ENCODE data around the gene DNM3.
A peak's percentile ranks its signal among the peaks of the same experiment; 100 is the strongest.
"Not testable (repeated sequence)": the region's sequence is repeated elsewhere in the genome, so short reads cannot be mapped to it uniquely, and the experiment has no call there.

DNM3 gene

GRCh38 chr1:172416496-172417035 is 575.3 kb downstream of the DNM3 start:
- H3K4me1 ChIP-seq = no peaks in the 10 kb centered on the region
- in situ Hi-C loops (cut with MboI; ENCODE audit: low sequenced_read_pairs) = no loop called here
- no peak for DNase-seq (ENCODE audit: low spot score in 2 of 2)
- no peaks in the 10 kb centered on the region for H3K36me3 ChIP-seq (replicated peaks)
- no peaks in the 10 kb centered on the region for H3K9me3 ChIP-seq
- H3K27me3 ChIP-seq (ENCODE audit: low read depth) = no peaks in the 10 kb centered on the region
- no peak overlapping the region for H3K4me3 ChIP-seq

- Histone ChIP-seq H3K9me3 (no peaks in the 10 kb centered on the region), H3K4me3 (no peak overlapping the region), H3K36me3 (replicated peaks) (no peaks in the 10 kb centered on the region), H3K4me1 (no peaks in the 10 kb centered on the region), H3K27me3 (ENCODE audit: low read depth) (no peaks in the 10 kb centered on the region)
- no peak for DNase-seq (ENCODE audit: low spot score in 2 of 2)
- in situ Hi-C loops (cut with MboI; ENCODE audit: low sequenced_read_pairs) = no loop called here
Observed at GRCh38 chr1:172417557-172417956, 576.3 kb downstream of the DNM3 start.

- H3K4me1 ChIP-seq = no peaks in the 10 kb centered on the region
- in situ Hi-C loops (cut with MboI; ENCODE audit: low sequenced_read_pairs) = no loop called here
- no peaks in the 10 kb centered on the region for H3K27me3 ChIP-seq (ENCODE audit: low read depth)
- H3K36me3 ChIP-seq (replicated peaks) = no peaks in the 10 kb centered on the region
- no peak for DNase-seq (ENCODE audit: low spot score in 2 of 2)
- no peaks in the 10 kb centered on the region for H3K9me3 ChIP-seq
- no peak within 1 kb of the TSS for H3K4me3 ChIP-seq
Observed at GRCh38 chr1:172420385-172420784, 579.1 kb downstream of the DNM3 start, which contains the start of gene C1orf105. TSS of gene C1orf105 (plus strand) at chr1:172420685. CDS start at chr1:172420886, 201 bp downstream.

- no peaks in the 10 kb centered on the region for H3K4me1 ChIP-seq
- in situ Hi-C loops (cut with MboI; ENCODE audit: low sequenced_read_pairs) = no loop called here
- DNase-seq (ENCODE audit: low spot score in 2 of 2) = no peak
- H3K9me3 ChIP-seq = no peaks in the 10 kb centered on the region
- H3K27me3 ChIP-seq (ENCODE audit: low read depth) = no peaks in the 10 kb centered on the region
- H3K4me3 ChIP-seq = no peak overlapping the region
- no peaks in the 10 kb centered on the region for H3K36me3 ChIP-seq (replicated peaks)
Observed at GRCh38 chr1:172421974-172422604, 580.8 kb downstream of the DNM3 start.

- H3K27me3 ChIP-seq (ENCODE audit: low read depth) = no peaks in the 10 kb centered on the region
- DNase-seq (ENCODE audit: low spot score in 2 of 2) = no peak
- no peaks in the 10 kb centered on the region for H3K9me3 ChIP-seq
- in situ Hi-C loops (cut with MboI; ENCODE audit: low sequenced_read_pairs) = no loop called here
- H3K36me3 ChIP-seq (replicated peaks) = no peaks in the 10 kb centered on the region
- H3K4me3 ChIP-seq = no peak overlapping the region
- H3K4me1 ChIP-seq = no peaks in the 10 kb centered on the region
Observed at GRCh38 chr1:172423336-172423735, 582.0 kb downstream of the DNM3 start.

- no peaks in the 10 kb centered on the region for H3K4me1 ChIP-seq
- in situ Hi-C loops (cut with MboI; ENCODE audit: low sequenced_read_pairs) = no loop called here
Observed at GRCh38 chr1:172425339-172425738, 584.0 kb downstream of the DNM3 start.

GRCh38 chr1:172427191-172427590 is 585.9 kb downstream of the DNM3 start:
- Histone ChIP-seq H3K4me1 (no peaks in the 10 kb centered on the region), H3K9me3 (no peaks in the 10 kb centered on the region), H3K27me3 (ENCODE audit: low read depth) (no peaks in the 10 kb centered on the region), H3K4me3 (no peak overlapping the region), H3K36me3 (replicated peaks) (no peaks in the 10 kb centered on the region)
- in situ Hi-C loops (cut with MboI; ENCODE audit: low sequenced_read_pairs) = no loop called here
- DNase-seq (ENCODE audit: low spot score in 2 of 2) = no peak

More at GRCh38 chr1:172425339-172425738, 584.0 kb downstream of the DNM3 start:
- Histone ChIP-seq H3K4me3 (no peak overlapping the region), H3K9me3 (no peaks in the 10 kb centered on the region), H3K36me3 (replicated peaks) (no peaks in the 10 kb centered on the region), H3K27me3 (ENCODE audit: low read depth) (no peaks in the 10 kb centered on the region)
- DNase-seq (ENCODE audit: low spot score in 2 of 2) = no peak

GRCh38 chr1:172429331-172430127 is 588.2 kb downstream of the DNM3 start:
- DNase-seq (ENCODE audit: low spot score in 2 of 2) = peak; percentile 52 to 62
- no peaks in the 10 kb centered on the region for H3K4me1 ChIP-seq
- no peak overlapping the region for H3K4me3 ChIP-seq
- in situ Hi-C loops (cut with MboI; ENCODE audit: low sequenced_read_pairs) = no loop called here
- H3K36me3 ChIP-seq (replicated peaks) = no peaks in the 10 kb centered on the region
- no peaks in the 10 kb centered on the region for H3K9me3 ChIP-seq
- no peaks in the 10 kb centered on the region for H3K27me3 ChIP-seq (ENCODE audit: low read depth)

GRCh38 chr1:172430128-172430454 is 588.8 kb downstream of the DNM3 start:
- DNase-seq (ENCODE audit: low spot score in 2 of 2) = no peak
- Histone ChIP-seq H3K4me1 (no peaks in the 10 kb centered on the region), H3K4me3 (no peak overlapping the region), H3K9me3 (no peaks in the 10 kb centered on the region), H3K27me3 (ENCODE audit: low read depth) (no peaks in the 10 kb centered on the region), H3K36me3 (replicated peaks) (no peaks in the 10 kb centered on the region)
- in situ Hi-C loops (cut with MboI; ENCODE audit: low sequenced_read_pairs) = no loop called here

- no peak for DNase-seq (ENCODE audit: low spot score in 2 of 2)
- in situ Hi-C loops (cut with MboI; ENCODE audit: low sequenced_read_pairs) = no loop called here
- H3K4me3 ChIP-seq = no peak overlapping the region
Observed at GRCh38 chr1:172431204-172431603, 589.9 kb downstream of the DNM3 start.

GRCh38 chr1:172431721-172432192 is 590.5 kb downstream of the DNM3 start:
- DNase-seq (ENCODE audit: low spot score in 2 of 2) = no peak
- Histone ChIP-seq H3K27me3 (ENCODE audit: low read depth) (no peaks in the 10 kb centered on the region), H3K4me1 (no peaks in the 10 kb centered on the region), H3K9me3 (0 out of 2 replicates have a peak, but pooled peaks cover 3% of the 10 kb centered on the region), H3K36me3 (replicated peaks) (no peaks in the 10 kb centered on the region), H3K4me3 (no peak overlapping the region)
- in situ Hi-C loops (cut with MboI; ENCODE audit: low sequenced_read_pairs) = no loop called here

More at GRCh38 chr1:172431204-172431603, 589.9 kb downstream of the DNM3 start:
- H3K27me3 ChIP-seq (ENCODE audit: low read depth) = no peaks in the 10 kb centered on the region
- H3K36me3 ChIP-seq (replicated peaks) = no peaks in the 10 kb centered on the region
- H3K4me1 ChIP-seq = no peaks in the 10 kb centered on the region
- H3K9me3 ChIP-seq = no peaks in the 10 kb centered on the region

- in situ Hi-C loops (cut with MboI; ENCODE audit: low sequenced_read_pairs); H3K4me1 ChIP-seq; DNase-seq (ENCODE audit: low spot score in 2 of 2); H3K27me3 ChIP-seq (ENCODE audit: low read depth); H3K4me3 ChIP-seq; H3K36me3 ChIP-seq (replicated peaks); H3K9me3 ChIP-seq: not testable (repeated sequence)
Observed at GRCh38 chr1:172437183-172437582, 595.9 kb downstream of the DNM3 start.

GRCh38 chr1:172442404-172442803 is 601.1 kb downstream of the DNM3 start:
- no peak for DNase-seq (ENCODE audit: low spot score in 2 of 2)
- H3K36me3 ChIP-seq (replicated peaks) = peaks cover 5% of the 10 kb centered on the region; the same call in 1 of the 2 replicates
- H3K4me3 ChIP-seq = no peak overlapping the region
- in situ Hi-C loops (cut with MboI; ENCODE audit: low sequenced_read_pairs) = no loop called here
- H3K27me3 ChIP-seq (ENCODE audit: low read depth) = no peaks in the 10 kb centered on the region
- peaks cover 4% of the 10 kb centered on the region for H3K4me1 ChIP-seq
- H3K9me3 ChIP-seq = no peaks in the 10 kb centered on the region

Data from HAP-1 (cell line).